SKM-1 (cell line): ENCODE measurements around the gene BATF2.
"Not testable (repeated sequence)": the region's sequence is repeated elsewhere in the genome, so short reads cannot be mapped to it uniquely, and the experiment has no call there.

Experiments used
- DNase-seq: peaks from one replicate; lab custom pipeline; 2025; ENCODE audit not compliant: unreplicated experiment; lab: John Stamatoyannopoulos, UW

BATF2 gene, protein sequence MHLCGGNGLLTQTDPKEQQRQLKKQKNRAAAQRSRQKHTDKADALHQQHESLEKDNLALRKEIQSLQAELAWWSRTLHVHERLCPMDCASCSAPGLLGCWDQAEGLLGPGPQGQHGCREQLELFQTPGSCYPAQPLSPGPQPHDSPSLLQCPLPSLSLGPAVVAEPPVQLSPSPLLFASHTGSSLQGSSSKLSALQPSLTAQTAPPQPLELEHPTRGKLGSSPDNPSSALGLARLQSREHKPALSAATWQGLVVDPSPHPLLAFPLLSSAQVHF

DNA sequence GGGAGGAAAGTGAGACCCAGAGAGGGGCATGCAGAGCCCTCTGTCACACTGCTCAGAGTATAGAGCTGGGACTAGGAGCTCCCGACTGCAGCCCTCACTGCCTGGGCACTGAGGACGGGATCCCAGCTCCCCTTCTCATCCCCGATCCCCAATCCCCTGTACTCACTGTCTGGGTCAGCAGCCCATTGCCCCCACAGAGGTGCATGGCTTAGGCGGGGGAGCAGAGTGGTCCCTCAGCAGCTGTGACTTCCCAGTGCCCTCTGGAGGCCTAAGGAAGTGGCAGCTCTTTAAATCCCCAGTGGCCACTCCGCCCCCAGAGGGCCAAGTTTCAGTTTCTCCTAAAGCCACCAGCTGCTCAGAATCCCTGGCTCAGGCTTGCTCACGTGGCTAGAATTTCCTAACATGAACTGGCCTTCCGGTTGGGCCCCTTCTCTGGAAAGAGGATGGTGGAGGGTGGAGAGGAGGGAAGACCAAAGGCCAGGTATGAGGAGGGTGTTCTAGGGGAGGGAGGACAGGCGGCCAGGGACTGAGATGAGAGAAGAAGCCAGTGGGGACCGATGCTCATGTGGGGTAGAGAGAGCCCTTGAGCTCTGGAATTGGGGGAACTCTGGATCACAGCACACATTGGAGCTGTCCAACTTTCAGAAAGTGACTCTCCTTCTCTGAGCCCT, at the start of gene BATF2:
Gene BATF2, minus strand, starts transcription at position 262 of the 671 bp plus-strand sequence. Its CDS starts 57 bp downstream, at position 205.
- DNase-seq: peak; percentile 24

DNA sequence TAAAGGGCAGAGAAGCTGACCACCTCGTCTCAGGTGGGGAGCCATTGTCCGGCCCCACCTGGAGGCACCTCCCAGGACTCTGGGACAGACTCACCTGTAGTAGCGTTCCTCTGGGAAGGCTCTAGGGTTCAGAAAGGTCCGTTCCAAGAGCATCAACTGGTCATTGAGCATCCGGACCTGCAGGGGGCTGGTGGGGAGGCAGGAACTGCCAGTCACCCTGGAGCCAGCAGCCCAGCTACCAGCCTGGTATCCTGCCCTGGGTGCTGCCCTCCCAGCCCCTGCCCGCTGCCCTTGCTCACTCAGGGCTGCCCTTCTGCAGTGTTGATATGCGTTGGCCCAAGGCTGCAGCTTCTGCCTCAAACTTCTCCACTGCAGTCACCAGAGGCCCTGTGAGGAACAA, 49.0 kb upstream of the BATF2 start:
- no peak for DNase-seq

DNA sequence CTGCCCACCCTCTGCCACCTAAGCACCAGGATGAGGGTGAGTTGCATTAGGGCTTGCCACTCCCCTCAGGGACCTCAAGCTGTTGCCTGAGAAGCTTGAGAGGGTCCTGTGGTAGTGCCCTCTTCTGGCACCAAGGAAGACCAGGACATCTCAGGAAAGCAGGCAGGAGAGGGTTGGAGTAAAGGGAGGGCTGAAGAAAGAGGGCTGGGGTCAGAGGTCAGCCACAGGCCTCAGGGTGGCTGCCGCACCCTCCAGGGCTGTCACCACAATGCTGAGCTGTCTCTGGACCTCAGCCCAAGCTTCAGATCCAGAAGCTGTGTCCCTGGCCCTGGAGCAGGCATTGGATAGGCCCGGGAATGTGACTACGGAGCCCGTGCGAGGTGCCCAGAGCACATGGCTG, 48.3 kb upstream of the BATF2 start:
- no peak for DNase-seq

DNA sequence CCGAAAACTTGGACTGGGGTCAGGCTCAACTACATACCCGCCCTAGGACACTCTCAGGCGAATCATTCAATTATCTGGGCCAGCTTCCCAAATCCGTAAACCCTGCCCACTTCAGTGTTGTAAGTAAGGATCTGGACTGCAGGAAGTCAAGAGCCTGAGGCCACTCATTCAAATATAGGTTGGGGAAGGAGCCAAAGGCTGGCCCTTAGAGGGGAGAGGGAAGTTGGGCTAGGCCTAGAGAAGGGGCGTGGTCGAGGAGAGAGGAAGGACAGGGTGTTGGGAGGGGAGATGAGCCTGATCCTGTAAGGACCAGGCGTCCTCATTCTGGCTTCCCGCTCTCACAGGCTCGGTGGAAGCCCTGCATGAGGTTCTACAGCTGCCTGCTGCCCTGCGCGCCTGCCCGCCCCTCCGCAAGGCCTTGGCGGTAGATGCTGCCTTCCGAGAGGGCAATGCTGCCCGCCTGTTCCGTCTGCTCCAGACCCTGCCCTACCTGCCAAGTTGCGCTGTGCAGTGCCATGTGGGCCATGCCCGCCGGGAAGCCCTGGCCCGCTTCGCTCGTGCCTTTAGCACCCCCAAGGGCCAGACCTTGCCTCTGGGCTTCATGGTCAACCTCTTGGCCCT, 47.2 kb upstream of the BATF2 start:
- DNase-seq: peak; percentile 36

DNA sequence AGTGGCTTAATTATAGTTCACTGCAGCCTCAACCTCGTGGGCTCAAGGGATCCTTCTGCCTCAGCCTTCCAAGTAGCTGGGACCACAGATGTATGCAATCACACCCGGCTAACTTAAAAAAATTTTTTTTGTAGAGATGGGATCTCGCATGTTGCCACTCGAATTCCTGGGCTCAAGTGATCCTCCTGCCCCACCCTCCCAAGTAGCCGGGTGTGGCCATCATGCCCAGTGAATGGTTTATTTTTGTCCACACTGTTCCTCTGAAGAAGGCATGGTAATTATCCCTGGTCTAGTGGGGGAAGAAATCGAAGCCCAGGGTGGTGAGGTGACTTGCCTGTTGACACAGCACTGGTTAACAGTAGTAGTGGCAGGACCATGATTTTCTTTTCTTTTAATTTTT, 46.1 kb upstream of the BATF2 start:
- no peak for DNase-seq

DNA sequence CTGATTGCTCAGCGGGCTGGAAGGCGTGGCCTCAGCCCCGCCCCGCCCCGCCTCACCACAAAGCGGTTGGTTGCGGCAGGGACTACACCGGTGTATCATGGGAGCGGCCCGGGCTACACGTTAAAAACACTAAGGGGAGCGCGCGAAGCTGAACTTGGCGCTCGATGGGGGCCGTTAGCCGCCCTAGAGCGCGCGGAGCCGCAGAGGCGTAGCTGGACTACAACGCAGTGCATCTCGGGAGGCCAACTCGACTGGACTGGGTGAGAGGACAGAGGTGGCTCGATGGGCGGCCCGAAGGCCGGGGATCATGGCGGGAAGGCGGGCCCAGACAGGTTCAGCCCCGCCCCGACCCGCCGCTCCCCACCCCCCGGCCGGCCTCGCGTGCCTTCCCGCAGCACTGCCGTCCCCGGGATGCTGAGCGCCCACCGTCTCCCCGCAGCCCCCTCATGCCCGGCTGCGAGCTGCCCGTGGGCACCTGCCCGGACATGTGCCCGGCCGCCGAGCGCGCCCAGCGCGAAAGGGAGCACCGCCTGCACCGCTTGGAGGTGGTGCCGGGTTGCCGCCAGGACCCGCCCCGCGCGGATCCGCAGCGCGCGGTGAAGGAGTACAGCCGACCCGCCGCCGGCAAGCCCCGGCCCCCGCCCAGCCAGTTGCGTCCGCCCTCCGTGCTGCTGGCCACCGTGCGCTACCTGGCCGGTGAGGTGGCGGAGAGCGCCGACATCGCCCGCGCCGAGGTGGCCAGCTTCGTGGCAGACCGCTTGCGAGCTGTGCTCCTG, 44.3 kb upstream of the BATF2 start, which contains the start of gene SAC3D1:
Gene SAC3D1, plus strand, starts transcription at position 364 of the 776 bp plus-strand sequence. Its CDS starts 83 bp downstream, at position 447.
- peak; percentile 92 for DNase-seq

DNA sequence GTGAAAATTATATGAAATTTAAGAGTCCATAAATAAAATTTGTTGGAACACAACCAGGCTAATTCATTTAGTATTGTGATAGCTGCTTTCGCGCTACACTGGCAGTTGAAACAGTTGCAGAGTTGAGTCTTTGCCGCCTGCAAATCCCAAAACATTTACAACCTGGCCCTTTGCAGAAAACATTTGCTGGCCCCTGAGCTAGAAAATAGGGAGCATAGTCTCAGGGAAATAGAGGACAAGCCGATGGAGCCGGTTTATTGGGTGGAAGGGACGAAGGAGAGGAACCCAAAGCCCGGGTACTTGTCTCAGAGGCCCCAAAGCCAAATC, 43.7 kb upstream of the BATF2 start:
- DNase-seq: no peak

DNA sequence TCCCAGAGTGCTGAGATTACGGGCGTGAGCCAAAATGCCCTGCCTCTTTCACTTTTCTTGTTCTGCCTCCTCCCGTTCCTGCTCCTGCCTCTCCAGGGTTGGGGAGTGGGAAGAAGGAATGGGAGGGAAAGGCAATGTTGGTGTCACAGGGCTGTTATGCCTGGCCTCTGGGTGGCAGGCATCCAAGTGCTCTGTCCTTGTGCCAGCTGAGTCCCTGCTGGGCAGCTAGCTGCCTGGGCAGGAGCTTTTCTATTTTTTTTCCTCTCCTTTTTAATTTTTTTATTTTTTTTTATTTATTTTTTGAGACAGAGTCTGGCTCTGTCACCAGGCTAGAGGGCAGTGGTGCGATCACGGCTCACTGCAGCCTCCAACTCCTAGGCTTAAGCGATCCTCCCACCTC, 40.2 kb upstream of the BATF2 start:
- DNase-seq: no peak

DNA sequence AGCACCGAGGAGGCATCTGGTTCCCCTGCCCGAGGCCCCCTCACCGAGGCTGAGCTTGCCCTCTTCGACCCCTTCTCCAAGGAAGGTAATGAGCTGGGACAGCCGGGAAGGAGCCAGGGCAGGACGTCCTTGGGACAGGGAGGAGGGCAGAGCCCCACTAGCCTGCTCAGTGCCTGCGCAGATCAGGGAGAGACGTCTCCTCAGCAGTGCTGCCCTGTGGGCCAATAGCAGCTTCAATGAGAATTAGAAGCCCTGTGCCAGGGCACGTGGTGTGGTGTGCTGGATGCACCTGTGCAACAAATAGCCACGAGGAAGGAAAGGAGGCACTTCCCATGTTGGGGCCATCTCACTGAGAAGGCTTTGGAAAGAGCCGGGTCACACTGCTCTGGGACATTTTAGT, 38.8 kb upstream of the BATF2 start:
- DNase-seq: no peak

DNA sequence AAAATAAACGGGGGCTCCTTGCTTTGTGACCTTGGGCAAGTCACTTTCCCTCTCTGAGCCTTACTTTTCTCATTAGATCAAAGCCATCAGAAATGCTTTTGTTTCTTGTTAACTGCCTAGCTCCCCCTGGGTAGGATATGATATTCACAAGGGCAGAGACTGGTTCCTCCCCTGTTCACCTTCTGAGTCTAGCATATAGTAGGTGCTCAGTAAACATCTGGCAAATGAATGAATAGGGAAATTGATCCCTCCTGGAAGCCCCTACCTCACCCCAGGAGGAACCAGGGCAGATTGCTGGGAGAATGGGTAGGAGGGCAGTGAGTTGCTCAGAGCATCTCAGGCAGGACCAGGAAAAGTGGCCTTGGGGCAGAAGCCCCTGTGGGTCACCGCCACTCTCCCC, 37.7 kb upstream of the BATF2 start:
- no peak for DNase-seq

DNA sequence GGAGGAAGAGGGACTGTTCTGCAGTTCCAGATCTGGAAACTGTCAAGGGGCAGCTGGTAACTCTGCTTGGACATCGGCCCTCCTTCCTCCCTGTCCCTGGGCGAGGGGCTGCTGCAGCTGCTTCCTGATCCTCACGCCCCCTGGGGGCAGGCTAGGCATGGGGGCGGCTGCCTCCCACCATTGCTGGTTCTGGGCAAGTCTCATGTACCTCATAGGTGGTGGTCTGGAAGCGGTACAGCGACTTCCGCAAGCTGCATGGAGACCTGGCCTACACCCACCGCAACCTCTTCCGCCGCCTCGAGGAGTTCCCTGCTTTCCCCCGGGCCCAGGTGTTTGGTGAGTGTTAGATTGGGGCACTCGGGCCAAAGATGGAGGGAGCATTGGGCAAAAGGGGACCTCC, 35.4 kb upstream of the BATF2 start:
- DNase-seq: no peak

DNA sequence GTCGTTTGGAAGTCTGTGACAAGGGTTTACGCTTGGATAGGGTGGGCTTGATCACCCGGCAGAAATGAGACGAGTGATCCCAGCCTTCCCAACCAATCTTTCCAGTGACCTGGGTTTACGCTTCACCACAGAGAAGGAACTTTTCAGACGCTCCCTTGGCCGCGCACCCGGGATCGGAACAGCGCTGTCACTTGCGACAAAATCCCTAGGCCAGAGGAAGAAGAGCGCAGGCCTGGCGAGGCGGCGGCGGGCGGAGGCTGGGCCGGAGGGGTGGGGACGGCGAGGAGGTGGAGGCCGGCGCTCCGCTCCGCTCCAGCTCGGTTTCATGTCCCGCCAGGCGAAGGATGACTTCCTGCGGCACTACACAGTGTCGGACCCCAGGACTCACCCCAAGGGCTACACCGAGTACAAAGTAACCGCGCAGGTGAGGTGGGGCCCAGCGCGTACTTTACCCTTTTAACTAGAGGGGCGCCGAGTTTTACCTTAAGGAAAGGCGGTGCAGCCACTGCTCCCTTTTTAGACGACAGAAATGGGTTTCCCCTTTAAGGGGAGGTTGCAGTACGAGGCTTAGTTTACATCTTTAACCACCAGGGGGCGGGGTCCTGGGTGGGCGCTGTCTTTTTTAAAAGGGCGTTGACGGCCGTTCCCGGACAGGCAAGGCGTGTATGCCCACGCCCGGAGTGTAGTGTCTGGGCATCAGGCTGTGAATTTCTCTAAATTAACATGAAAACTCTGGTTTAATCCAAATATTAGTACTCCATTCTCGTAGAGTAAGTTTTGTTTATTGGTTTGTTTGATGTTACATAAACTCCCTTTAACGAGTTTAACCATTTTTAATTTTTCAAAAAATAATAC, 30.7 kb upstream of the BATF2 start, which contains the start of gene SNX15:
Gene SNX15, plus strand, starts transcription at position 227 of the 855 bp plus-strand sequence. Its CDS starts 99 bp downstream, at position 326.
- peak; percentile 96 for DNase-seq

DNA sequence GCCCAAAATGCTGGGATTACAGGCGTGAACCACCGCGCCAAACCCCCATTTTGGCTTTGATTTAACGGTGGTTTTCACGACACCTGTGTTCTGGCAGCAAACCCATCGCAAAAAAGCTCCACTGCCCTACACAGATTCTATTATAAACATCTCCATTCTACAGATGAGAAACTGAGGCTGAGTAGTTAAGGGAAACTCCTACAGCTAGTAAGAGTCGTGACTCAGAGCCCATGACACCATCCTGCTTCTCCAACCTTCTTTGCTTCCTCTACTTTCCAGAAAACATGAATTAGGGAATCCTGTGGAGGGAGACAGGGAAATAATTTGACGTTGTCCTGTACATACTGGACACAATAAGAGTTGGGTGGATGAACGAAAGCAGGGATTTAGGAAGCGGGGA, 30.0 kb upstream of the BATF2 start:
- DNase-seq: no peak

DNA sequence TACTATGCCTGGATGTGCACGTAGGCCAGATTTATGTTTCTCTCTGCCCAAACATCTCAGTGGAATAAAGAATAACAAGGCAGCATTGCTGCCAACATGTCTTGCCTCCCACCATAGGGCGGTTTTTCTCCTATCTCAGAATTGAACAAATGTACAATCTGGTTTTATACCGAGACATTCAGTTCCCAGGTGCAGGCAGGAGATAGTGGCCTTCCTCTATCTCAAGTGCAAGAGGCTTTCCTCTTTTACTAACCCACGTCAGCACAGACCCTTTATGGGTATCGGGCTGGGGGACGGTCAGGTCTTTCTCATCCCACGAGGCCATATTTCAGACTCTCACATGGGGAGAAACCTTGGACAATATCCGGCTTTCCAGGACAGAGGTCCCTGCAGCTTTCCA, 26.7 kb upstream of the BATF2 start:
- DNase-seq: not testable (repeated sequence)

DNA sequence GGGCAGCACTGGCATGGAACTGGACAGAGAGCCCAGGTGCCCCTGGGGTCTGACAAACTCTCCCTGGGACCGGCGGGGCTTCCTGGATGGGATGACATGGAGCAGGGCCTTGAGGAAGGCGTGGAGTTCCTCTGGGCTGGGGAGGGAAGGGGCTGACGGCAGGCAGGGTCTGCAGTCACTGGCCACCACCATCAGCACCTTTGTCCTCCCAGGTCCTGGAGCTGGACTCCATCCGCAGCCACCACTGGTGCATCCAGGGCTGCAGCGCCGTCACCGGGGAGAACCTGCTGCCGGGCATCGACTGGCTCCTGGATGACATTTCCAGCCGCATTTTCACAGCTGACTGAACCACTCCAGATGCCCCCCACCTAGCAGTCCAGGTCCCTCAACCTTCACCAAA, 24.7 kb upstream of the BATF2 start:
- DNase-seq: no peak

DNA sequence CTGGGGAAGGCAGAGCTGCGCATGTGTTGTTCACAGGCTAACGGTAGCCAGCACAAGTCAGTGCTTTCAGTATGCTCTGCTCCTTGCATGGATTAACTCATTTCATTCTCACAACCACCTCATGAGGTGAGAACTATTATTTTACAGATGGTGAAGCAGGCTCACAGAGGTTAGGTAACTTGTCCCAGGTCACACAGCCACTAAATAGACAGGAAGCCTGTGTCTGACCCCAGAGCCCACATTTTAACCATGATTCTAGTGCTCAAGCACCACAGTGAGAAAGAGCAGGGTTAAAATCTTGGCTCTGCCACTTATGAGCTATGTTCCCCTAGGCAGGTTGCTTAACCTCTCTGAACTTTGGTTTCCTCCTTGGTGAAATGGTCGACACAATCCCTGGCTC, 24.2 kb upstream of the BATF2 start:
- DNase-seq: no peak

DNA sequence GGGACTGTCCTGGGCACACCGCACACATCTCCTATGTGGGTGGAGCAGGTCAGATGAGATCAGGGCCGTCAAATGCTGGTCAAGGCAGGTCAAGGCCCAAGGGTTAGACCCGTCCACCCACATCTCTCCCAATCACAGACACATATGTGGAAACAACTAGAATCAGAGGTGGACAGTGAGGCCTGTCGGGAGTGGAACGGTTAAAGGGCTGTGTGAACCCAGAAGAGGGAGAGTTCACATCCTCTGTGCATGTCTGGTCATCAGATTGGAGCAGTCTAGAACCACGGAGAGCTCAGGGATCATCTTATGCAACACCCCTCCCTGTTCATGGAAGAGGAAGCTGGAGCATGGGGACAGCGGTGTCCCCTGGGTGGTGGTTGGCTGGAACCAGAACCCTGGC, 23.1 kb upstream of the BATF2 start:
- DNase-seq: no peak

DNA sequence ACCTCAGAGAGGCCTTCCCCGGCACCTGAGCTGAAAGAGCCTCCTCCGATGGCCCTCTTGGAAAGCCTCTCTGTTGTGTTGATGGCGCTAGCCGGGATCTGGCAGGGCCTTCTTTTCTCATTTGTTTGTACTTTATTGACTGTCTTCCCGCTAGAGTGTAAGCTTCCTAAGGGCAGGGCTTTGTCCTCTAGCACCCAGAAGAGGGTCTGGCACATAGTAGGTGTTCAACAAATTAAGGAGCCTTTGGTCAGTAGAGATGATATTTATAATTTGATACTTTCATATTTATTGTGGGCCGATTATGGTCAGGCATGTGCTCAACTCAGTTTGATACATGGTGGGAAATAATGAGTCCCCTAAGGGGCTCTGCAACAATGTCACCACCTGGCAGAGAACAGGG, 21.2 kb upstream of the BATF2 start:
- DNase-seq: no peak

DNA sequence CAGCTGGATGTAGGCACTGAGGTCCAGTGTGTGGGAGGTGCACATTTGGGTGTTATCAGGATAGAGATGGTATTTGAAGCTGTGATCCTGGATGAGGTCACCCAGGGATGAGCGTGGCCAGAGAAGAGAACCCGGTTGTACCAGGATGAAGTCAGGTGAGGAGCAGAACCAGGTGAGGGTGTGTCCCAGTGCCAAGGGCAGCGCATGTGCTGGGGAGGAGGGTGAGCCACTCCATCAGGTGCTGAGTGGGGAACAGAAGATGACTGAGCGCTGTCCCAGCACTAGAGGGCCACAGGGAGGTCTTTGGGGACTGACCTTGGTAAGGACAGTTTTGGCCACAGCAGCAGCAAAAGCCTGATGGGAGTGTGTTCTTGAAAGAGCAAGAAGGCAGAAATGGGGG, 19.9 kb upstream of the BATF2 start:
- DNase-seq: no peak

DNA sequence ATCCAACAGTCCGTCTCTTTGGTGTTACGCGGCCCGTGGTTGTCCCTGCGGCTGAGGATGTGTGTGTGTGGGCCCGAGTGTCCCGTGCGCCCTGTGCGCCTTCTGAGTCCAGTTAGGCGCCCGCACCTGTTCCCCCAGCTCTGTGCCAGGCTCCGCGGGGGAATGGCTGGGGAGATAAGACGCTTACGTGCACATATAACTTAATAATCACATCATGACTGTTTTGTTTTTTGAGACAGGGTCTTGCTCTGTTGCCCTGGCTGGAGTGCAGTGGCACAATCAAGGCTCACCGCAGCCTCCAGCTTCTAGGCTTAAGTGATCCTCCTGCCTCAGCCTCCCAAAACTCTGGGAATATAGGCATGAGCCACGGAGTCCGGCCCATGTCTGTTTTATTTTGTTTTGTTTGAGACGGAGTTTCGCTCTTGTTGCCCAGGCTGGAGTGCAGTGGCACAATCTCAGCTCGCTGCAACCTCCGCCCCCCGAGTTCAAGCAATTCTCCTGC, 18.0 kb upstream of the BATF2 start:
- no peak for DNase-seq
